Erythroblast (primary cell): ENCODE results near the gene ZNF385D.

Experiments
- GATA1 ChIP-seq: IDR thresholded peaks from 2 replicates; pipeline ENCODE4 v1.6.1; 2011; ENCODE audit warnings: low read depth, mild to moderate bottlenecking, control low read depth, low read length, moderate library complexity
- POLR2A ChIP-seq: IDR thresholded peaks from 2 replicates; pipeline ENCODE4 v1.6.1; 2011; ENCODE audit warnings: mild to moderate bottlenecking, low read length

DNA sequence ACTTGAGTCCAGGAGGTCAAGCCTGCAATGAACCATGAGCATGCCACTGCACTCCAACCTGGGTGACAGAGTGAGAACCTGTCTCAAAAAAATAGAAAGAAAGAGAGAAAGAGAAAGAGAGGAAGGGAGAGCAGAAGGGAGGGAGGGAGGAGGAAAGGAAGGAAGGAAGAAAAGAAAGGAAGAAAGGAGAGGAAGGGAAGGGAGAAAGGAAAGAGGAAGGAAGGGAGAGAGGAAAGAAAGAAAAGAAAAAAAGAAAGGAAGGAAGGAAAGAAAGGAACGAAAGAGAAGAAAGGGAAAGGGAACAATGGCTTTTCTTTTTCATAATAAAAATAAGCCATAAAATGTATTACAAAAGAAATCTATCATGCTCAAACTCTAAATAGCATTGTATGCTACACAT is 116.9 kb downstream of the ZNF385D start:
- TF ChIP-seq POLR2A (no peak), GATA1 (no peak)
